HG02642 (cell line): Measurements from ENCODE around the gene CBX8.

Experiments
- ATAC-seq: cut with Tn5 transposase; IDR thresholded peaks from one replicate; pipeline ENCODE4 v1.9.1; 2021; ENCODE audit warnings: mild to moderate bottlenecking; ENCODE audit not compliant: unreplicated experiment, poor library complexity

CBX8 gene

DNA sequence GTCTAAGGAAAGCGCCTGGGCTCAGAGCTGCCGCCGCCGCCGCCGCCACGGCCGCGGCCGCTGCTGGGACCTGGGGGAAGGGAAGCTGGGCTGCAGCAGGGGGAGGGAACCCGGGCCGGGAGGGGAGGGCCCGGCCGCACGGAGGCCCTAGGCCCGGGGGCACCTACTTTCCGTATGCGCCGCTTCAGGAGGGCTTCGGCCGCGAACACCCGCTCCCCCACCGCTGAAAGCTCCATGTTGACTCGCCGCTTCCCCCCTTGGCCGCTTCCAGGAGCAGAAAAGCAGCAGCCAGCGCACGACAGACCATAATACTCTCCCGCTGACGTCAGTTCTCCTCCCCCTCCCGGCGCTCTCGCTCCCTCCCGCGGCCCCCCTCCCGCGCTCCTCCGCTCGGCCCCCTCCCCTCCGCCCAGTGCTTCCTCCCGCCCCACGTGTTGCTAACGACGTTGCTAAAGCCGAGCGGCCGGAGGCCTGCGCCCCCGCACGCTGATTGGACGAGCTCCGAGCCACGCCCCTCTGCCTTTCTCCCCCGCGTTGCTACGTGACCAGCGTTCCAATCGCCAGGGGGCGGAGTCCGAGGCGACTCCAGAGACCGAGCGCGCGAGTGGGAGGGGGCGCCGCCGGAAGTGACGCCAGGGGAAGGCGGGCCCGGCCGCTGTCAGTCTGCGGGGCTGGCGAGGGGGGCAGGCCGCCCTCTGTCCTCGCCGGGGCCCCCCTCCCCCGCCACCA, at the start of gene CBX8:
Gene CBX8 (minus strand): TSS at position 315 of the 729 bp plus-strand sequence. CDS start 79 bp downstream, at position 236.
- peak; percentile 88 for ATAC-seq

DNA sequence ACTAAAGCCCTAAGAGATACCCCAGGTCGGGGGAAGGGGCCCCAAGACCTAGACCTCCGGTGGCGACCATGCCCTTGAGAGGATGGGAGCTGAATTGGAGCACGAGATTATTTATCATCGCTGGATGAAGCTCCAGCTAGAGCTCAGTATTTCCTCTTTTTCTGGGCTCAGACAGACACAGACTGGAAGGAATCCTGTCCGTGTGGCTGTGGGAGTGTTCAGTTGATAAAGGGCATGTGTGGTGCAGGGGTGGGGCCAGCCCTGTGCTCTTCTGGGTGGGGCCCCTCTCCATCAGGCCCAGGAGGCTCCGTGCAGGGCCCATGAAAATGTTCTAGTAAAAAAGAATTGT, 48.7 kb upstream of the CBX8 start:
- ATAC-seq: no peak

- no peak for ATAC-seq
Observed at GRCh38 chr17:79844869-79845600, 48.2 kb upstream of the CBX8 start.

GRCh38 chr17:79843816-79844800, 47.2 kb upstream of the CBX8 start:
- ATAC-seq: no peak

- no peak for ATAC-seq
Observed at GRCh38 chr17:79843474-79843815, 46.6 kb upstream of the CBX8 start.

DNA sequence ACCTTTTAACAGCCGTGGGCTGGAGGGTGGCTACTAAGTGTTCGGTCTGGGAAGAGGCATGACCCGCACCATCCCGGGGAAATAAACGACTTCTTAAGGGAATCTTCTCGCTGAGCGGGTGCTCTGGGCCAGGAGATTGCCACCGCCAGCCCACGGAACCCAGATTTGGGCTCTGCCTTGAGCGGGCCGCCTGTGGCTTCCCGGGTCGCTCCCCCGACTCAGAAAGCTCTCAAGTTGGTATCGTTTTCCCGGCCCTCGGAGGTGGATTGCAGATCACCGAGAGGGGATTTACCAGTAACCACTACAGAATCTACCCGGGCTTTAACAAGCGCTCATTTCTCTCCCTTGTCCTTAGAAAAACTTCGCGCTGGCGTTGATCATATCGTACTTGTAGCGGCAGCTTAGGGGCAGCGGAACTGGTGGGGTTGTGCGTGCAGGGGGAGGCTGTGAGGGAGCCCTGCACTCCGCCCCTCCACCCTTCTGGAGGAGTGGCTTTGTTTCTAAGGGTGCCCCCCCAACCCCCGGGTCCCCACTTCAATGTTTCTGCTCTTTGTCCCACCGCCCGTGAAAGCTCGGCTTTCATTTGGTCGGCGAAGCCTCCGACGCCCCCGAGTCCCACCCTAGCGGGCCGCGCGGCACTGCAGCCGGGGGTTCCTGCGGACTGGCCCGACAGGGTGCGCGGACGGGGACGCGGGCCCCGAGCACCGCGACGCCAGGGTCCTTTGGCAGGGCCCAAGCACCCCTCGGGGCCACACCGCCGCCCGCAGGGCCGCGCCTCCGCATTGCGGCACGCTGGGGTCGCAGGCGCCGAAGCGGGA, 46.0 kb upstream of the CBX8 start:
- ATAC-seq: no peak

DNA sequence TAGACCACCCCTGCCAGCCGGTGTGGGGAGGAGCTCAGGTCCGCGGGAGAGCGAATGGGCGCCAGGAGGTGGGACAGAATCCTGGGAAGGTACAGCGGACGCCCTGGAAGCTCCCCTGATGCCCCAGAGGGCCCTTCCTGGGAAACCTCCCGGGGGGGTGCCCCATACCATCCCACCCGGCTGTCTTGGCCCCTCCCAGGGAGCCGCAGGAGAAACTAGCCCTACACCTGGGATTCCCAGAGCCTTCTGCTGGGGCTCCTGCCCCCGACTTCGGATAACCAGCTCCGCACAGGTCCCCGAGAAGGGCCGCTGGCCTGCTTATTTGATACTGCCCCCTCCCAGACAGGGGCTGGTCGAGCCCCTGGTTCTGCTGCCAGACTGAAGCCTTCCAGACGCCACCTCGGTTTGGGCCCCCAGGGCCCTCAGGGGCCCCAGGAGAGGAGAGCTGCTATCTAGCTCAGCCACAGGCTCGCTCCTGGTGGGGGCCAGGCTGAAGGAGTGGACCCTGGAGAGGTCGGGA, 45.3 kb upstream of the CBX8 start:
- ATAC-seq: no peak

GRCh38 chr17:79841369-79842135, 44.7 kb upstream of the CBX8 start:
- no peak for ATAC-seq

- ATAC-seq: no peak
Observed at GRCh38 chr17:79840989-79841286, 44.1 kb upstream of the CBX8 start.

GRCh38 chr17:79840269-79840988, 43.6 kb upstream of the CBX8 start:
- ATAC-seq: no peak

DNA sequence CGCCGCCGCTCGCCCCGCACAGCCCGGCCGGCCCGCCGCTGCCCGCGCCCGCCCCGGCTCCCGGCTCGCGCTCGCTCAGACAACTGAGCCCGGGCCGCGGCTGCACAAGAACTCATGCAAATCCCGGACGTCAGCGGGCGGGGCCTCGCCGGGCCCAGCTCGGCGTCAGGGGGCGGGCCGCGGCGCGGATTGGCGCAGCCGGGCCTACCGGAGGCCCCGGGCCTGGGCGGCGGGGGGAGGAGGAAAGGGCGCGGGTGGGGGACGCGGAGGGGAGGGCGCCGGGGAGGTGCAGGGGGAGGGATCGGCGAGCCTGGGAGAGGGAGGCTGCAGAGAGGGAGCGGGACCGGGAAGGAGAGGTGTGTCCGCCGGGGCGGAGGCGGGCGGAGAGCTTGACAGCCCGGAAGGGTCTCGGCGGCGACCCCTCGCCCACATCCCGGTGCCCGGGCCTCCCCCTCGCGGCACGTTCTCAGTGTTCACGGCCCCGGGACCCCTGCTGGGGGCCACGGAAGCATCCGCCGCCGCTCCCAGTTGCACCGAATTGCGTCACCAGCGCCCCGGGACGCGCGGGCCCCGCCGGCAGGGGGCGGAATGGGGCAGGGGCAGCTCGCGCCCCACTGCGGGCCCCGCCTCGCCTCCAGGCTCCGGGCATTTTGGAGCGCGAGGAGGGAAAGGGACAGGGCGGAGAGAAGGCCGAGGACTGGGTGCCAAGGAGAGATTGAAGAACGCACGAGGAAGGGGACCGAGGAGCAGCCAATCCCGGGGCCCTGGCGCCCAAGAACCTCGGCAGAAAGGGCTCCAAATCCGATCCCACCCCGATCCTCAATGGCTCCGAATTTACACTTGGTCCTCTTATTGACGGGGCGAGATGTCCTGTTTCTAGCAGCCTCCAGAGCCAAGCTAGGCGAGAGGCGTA, 42.7 kb upstream of the CBX8 start, which contains the start of gene CBX4:
Gene CBX4 (minus strand): TSS at position 85 of the 913 bp plus-strand sequence. CDS start 189 bp downstream, outside the sequence.
- peak; percentile 74 for ATAC-seq

- ATAC-seq: peak; percentile 8
Observed at GRCh38 chr17:79838522-79839274, 41.8 kb upstream of the CBX8 start.

DNA sequence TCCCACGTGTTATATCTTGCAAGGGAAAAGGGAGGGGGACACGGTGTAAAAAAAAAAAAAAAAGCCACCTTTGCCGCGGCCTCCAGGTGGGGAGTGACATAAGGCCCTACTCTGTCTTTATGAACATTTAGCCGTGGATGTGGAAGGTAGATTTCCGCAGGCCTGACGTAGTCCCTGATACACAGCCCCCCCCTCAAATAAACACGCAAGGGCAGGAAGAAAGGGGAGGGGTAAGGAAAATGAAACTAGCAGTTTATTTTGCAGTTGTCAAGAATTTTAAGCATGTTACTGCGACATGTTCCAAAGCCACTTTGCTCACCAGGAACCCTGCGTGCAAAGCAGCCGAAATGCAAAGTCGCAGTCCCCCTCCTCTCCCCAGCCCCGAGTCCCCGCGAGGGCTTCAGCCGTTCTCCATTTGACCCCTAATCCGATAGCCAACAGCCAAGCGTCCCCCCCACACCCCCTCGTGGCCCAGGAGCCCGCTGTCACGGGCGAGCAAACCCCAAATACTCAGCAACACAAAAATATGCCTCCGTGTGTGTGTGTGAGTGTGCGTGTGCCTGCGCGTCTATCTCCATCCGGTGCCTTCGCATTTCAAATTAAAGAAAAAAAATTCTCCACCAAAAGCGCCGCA, 41.1 kb upstream of the CBX8 start:
- no peak for ATAC-seq

- no peak for ATAC-seq
Observed at GRCh38 chr17:79836972-79837887, 40.4 kb upstream of the CBX8 start.

DNA sequence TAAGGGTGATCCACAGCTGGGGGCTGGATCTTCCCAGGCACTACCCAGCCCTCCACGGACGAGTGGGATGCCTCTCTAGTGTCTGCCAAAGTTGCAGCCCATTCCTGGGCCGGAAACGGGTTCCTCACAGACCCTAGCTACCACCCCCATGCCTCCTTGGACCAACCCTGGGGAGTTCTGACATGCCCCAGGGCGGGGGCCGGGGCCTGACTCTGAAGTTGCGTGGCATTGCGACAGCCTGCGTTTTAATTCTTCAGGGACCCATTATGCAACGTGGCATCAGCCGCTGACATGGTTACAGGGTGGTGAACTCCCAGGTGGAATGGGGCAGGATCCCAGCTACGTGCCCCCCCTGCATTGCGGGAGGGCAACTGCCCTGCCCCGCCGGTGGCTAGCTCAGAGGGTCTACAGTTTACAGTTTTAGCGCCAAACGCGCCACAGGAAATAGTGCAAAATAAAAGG, 39.7 kb upstream of the CBX8 start:
- no peak for ATAC-seq
